OCI-LY7 (cell line): ENCODE data around the gene NME9. TPM values are rescaled to one million over a fixed set of nuclear protein-coding genes. Genes with fewer than 3 reads are reported as not detected.

Source experiments
- BruUV-seq: library from RNA; stranded (reverse); fragments of 400-500 nt; replicated peaks from 2 replicates; lab custom pipeline; 2021; lab: Mats Ljungman, UMichigan
- CTCF ChIA-PET: fragments of 300-600 bp; sonication (Branson Sonifier 250); formaldehyde crosslinking; loops from one replicate; lab custom pipeline; 2022; ENCODE audit warnings: antibody characterized with exemption; ENCODE audit not compliant: unreplicated experiment; lab: Charles Lee
- POLR2A ChIA-PET: fragments of 300-600 bp; sonication (Branson Sonifier 250); formaldehyde crosslinking; loops from one replicate; lab custom pipeline; 2022; ENCODE audit warnings: antibody characterized with exemption; lab: Charles Lee
- DNase-seq: peaks from one replicate; pipeline ENCODE4 v3.0.0-alpha.2; 2015; ENCODE audit warnings: low spot score
- H2AFZ ChIP-seq: fragments of 200-600 bp; sonication (generic), shearing (Covaris generic); 2 replicates; pipeline ENCODE4 v1.6.1; 2014; ENCODE audit warnings: mild to moderate bottlenecking, antibody characterized with exemption, low read length, moderate library complexity
- H3K27ac ChIP-seq: fragments of 200-600 bp; sonication (generic); 2 replicates; pipeline ENCODE4 v1.5.1; 2014; ENCODE audit warnings: mixed run types, low read depth, mild to moderate bottlenecking, moderate library complexity, low read length, inconsistent platforms; ENCODE audit not compliant: poor library complexity, severe bottlenecking
- H3K36me3 ChIP-seq: fragments of 200-600 bp; sonication (generic); 2 replicates; pipeline ENCODE4 v1.6.1; 2014; ENCODE audit warnings: mild to moderate bottlenecking, antibody characterized with exemption, low read length, moderate library complexity, mixed read lengths; ENCODE audit not compliant: insufficient read depth
- H3K4me1 ChIP-seq: fragments of 200-600 bp; sonication (generic); 2 replicates; pipeline ENCODE4 v1.5.1; 2014; ENCODE audit warnings: mild to moderate bottlenecking, low read length; ENCODE audit not compliant: insufficient read depth, poor library complexity, severe bottlenecking
- H3K4me2 ChIP-seq: fragments of 200-600 bp; sonication (generic); 2 replicates; pipeline ENCODE4 v1.6.1; 2014; ENCODE audit warnings: mild to moderate bottlenecking, low read length
- H3K4me3 ChIP-seq: fragments of 200-600 bp; sonication (generic); 2 replicates; pipeline ENCODE4 v1.5.1; 2014; ENCODE audit warnings: mild to moderate bottlenecking, low read depth, low read length; ENCODE audit not compliant: poor library complexity, severe bottlenecking
- H3K79me2 ChIP-seq: fragments of 200-600 bp; sonication (generic); 2 replicates; pipeline ENCODE4 v1.6.1; 2016; ENCODE audit warnings: low read depth, mild to moderate bottlenecking, low read length, moderate library complexity, mixed read lengths; ENCODE audit not compliant: insufficient read depth
- H3K9me2 ChIP-seq: fragments of 200-600 bp; sonication (generic); 2 replicates; pipeline ENCODE4 v1.6.1; 2016; ENCODE audit warnings: mild to moderate bottlenecking, low read length, mixed read lengths; ENCODE audit not compliant: insufficient read depth
- H3K9me3 ChIP-seq: fragments of 200-600 bp; sonication (generic); 2 replicates; pipeline ENCODE4 v1.6.1; 2014; ENCODE audit warnings: mild to moderate bottlenecking, mixed run types, low read length, mixed read lengths
- H4K20me1 ChIP-seq: fragments of 200-600 bp; sonication (generic); 2 replicates; pipeline ENCODE4 v1.6.1; 2014; ENCODE audit warnings: mild to moderate bottlenecking, antibody characterized with exemption, low read length, moderate library complexity, mixed read lengths; ENCODE audit not compliant: insufficient read depth
- CTCF ChIP-seq: fragments of 200-600 bp; sonication (generic); conservative IDR thresholded peaks from 2 replicates; pipeline ENCODE4 v1.5.1; 2014; ENCODE audit warnings: mild to moderate bottlenecking, antibody characterized with exemption, low read length, moderate library complexity, mixed read lengths
- EZH2phosphoT487 ChIP-seq: fragments of 200-600 bp; sonication (generic); IDR thresholded peaks from 2 replicates; pipeline ENCODE4 v1.6.1; 2018; ENCODE audit warnings: low read depth, borderline replicate concordance, mild to moderate bottlenecking, mixed run types, antibody characterized with exemption, low read length, moderate library complexity, mixed read lengths
- intact Hi-C: fragments of 100-400 bp; cut with micrococcal nuclease; formaldehyde crosslinking; loops from one replicate; pipeline ENCODE4 v1.10.0; 2022; ENCODE audit not compliant: unreplicated experiment
- total RNA-seq, 2 experiments: library from RNA; depleted of rRNA in 1 of 2; stranded (reverse); fragments of >200 nt in 1 of 2; shearing (Covaris generic) in 1 of 2; gene quantifications; 2 replicates each; pipeline ENCODE4 v1.2.3, GENCODE V29; 2014 to 2022

NME9 gene
- total RNA-seq, 2 experiments from 2014 or later: not detected

- ChIA-PET CTCF (no interaction called here), POLR2A (no interaction called here)
- Histone ChIP-seq H3K36me3 (no peaks in the 10 kb centered on the region), H3K9me3 (no peaks in the 10 kb centered on the region), H3K4me2 (no peak overlapping the region), H3K4me1 (peaks cover 17% of the 10 kb centered on the region), H3K9me2 (no peaks in the 10 kb centered on the region), H3K4me3 (no peak overlapping the region), H2AFZ (no peak overlapping the region), H4K20me1 (no peaks in the 10 kb centered on the region), H3K79me2 (no peaks in the 10 kb centered on the region), H3K27ac (no peak overlapping the region)
- intact Hi-C loops: no loop called here
- no peak for TF ChIP-seq EZH2phosphoT487
- TF ChIP-seq CTCF: no peak
- BruUV-seq: no TSS peak
- DNase-seq: no peak
These were observed 44.1 kb upstream of the NME9 start for GRCh38 chr3:138373736-138374094.

GRCh38 chr3:138373087-138373735, 43.6 kb upstream of the NME9 start:
- H3K27ac ChIP-seq: no peak overlapping the region
- POLR2A ChIA-PET: no interaction called here
- H3K9me3 ChIP-seq: no peaks in the 10 kb centered on the region
- H3K79me2 ChIP-seq: no peaks in the 10 kb centered on the region
- H3K4me3 ChIP-seq: no peak overlapping the region
- no TSS peak for BruUV-seq
- CTCF ChIA-PET: no interaction called here
- no peaks in the 10 kb centered on the region for H3K9me2 ChIP-seq
- H3K4me1 ChIP-seq: peaks cover 17% of the 10 kb centered on the region
- TF ChIP-seq CTCF (no peak), EZH2phosphoT487 (no peak)
- DNase-seq: no peak
- H4K20me1 ChIP-seq: no peaks in the 10 kb centered on the region
- no peaks in the 10 kb centered on the region for H3K36me3 ChIP-seq
- intact Hi-C loops: no loop called here
- H3K4me2 ChIP-seq: no peak overlapping the region
- H2AFZ ChIP-seq: no peak overlapping the region
